ENCODE results near the gene PNPLA7.

The PNPLA7 gene

DNA sequence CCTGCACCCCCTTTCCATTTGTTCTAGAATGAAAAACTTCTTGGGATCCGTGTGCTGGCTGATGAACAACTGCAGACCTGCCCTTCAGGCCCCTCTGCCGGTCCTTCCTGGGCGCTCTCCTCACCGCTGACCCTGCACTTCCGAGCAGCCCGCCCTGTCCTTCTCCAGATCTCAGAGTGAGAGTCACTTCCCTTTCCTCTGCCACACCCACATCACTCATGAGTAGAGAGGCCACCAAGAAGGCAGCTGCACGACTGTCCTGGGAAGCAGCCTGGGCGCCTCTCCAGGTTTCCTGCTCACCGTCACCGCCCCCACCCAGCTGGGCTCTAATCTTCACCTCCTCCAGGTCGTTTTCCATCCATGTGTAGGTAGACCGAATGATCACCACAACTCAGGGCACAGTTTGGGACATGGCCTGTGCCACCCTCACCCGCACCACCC lies 56.1 kb downstream of the PNPLA7 start:
- no peak for DNase-seq (ENCODE audit: low spot score)

DNA sequence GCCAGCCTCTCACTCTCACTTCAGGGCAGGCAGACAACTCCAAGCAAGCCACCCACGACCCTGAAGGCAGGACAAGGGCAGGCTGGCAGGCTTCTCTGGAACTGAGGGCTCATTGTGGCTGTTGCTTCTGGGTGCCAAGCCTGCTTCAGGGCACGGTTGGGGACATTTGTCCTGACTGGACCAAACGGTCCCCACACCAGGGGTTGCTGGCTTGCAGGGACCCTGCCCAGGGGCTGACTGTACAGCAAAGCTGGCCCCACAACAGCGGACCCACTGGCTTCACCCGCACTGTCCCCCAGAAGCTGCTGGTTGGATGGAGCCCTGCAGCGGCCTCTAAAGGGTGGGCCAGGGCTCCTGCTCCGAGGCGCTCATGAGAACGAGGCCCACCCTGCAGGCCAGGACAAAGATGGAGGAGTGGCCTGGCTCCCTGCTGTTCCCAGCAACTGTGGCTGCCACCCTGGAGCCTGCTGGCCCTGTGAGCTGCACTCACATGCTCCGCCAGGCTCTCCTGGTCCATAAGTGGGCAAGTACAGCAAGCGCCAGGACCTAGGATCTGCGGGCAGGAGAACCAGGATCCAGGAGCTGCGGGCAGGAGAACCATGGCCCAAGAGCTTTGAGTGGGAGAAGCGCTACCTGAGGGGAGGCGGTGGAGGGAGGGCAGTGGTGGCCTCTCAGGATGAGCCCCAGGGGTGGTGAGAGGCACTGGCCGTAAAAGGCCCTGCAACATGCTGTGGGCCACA lies 56.7 kb downstream of the PNPLA7 start:
- DNase-seq (ENCODE audit: low spot score): no peak

DNA sequence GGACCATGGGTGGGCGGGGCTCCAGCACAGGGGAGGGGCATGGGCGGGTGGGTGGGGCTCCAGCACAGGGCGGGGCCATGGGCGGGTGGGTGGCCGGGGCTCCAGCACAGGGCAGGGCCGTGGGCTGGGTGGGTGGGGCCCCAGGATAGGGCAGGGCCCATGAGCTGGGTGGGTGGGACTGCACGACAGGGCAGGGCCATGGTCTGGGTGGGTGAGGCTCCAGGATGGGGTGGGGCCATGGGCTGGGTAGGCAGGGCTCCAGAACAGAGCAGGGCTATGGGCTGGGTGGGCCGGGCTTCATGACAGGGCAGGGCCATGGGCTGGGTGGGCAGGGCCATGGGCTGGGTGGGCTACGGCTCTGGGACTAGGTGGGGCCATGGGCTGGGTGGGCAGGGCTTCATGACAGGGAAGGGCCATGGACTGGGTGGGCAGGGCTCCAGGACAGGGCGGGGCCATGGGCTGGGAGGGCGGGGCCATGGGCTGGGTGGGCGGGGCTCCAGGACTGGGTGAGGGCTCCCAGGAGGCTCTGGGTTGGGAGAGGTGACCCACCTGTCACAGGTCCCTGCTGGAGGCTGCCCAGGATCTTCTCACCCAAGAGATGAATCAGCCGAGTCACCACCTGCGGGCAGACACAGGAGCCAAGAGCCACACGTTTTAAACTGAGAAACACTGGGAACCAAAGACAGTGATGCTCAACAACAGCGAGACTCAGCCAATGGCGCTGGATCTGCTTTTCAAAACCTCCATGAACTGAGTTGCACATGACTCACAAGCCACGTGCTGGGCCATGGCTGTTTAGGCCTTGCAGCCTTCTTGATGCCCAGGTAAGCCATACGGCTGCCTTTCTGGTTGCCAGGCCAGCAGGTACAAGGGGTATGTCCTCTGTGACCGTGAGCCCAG lies 57.5 kb downstream of the PNPLA7 start:
- DNase-seq (ENCODE audit: low spot score): no peak

DNA sequence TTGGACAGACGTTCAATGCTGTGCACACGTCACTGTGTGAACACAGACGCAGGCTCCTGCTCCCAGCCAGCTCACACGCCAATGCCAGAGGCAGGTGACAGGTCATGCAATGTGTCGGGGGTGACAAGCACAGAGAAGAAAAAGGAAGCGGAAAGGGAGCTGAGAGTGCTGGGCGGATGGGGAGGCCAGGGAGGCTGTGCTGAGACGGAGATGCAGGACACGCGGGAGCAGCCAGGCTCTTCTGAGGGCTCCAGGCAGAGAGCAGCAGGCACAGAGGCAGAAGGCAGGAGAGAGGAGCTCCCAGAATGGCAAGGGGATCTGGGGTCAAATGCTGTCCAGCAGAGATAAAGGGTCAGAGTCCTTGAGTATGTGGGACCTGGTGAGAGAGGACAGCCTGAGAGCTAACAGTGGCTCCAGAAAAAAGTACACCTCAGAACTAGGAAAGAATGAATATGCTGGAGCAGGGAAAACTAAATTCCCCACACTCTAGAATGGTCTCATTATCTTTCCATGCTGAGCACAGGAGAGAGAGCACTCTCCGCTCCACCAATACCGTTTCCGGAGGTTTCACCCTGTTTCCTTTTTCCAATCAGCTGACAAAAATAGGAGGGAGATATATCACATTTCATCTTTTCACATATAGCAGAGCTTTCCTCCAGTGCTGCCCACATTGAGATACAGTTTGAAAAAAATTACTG lies 58.3 kb downstream of the PNPLA7 start:
- DNase-seq (ENCODE audit: low spot score): no peak

DNA sequence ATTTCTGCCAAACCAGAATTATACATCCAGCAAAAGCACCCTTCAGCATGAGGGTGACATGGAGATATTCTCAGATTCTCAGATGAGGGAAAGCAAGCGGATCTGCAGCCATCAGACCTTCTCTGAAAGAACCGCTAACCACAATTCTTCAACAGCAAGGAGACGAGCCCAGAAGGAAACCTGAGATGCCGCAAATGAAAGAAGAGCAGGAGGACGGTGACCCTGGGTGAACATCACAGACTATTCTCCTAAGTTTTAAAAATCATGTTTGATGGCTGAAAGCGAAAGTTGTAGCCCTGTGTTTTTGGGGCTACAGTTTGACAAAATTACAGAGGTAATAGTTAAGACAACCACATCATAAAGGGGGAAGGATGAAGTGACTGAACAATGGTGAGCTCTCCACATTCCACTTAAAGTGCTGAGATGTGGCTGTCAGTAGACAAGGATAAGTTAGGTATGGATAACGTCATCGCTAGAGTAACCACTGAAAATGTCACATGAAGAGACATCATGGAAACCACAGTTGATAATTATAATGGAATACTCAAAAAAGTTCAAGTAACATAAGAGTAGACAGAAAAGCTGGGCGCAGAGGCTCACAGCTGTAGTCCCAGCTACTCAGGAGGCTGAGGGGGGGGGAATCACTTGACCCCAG lies 59.5 kb downstream of the PNPLA7 start:
- DNase-seq (ENCODE audit: low spot score): no peak

DNA sequence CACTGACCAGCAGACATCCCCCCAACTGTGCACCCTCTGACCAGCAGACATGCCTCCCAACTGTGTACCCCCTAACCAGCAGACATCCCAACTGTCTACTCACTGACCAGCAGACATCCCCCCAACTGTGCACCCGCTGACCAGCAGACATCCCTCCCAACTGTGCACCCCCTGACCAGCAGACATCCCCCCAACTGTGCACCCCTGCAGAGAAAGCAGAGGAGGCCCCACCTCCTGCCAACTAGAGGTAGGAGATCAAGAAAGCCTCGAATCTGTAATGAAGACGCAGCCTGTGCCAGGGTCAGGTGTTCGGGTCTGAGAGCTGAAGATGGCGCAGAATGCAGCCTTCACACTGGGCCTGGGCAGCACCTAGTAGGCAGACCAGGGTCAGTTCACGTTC lies 61.3 kb downstream of the PNPLA7 start:
- no peak for DNase-seq (ENCODE audit: low spot score)

DNA sequence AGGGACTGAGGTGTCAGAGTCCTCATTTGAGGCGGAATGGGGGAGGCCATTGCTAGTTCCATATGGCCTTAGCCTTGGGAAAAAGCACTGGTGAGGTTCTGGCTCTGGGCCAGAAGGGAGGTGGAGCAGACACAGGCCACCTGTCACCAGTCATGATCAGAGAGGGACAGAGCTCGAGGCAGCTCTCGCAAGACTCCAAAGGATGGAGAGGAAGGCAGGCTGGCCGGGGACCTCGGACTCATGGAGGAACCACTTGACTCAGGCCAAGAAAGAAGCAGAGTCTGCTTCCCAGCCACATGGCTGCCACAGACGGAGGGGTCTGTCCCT lies 61.9 kb downstream of the PNPLA7 start:
- no peak for DNase-seq (ENCODE audit: low spot score)

DNA sequence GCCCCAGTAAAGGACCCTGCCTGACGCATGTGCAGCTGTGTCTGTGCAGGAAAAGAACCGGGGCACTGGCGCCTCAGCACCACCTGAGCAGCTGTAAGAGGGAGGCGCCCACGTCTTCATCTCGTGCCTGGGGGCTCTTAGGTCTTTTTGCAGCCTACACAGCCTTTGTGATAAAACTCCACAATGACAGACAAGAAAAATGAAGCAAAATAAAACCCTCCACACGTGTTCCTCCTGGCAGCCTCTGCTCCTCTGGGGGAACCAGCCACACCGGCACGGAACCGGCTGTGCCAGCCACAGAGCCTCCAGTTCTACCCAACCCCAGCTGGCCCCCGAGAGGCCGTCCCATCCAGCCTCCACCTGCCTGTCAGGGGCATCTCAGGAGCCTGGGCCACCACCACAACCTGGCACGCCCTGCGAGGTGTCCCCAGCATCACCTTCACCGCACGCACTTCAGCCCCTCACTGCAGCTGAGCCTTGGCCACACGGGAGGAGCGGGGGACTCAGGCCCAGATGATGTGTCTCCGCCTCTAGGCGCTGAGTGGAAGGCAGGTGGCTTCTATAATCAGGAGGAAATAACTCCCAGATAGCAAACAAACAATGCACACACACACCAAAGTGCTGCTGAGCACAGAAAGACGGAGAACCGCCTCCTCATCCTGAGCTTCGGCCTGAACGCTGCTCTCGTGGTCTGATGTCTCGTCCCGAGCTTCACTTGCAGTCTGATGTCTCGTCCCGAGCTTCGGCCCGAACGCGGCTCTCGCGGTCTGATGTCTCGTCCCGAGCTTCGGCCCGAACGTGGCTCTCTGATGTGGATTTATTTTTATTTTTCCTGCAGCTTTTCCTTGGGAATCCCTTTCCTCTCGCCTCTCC lies 62.5 kb downstream of the PNPLA7 start:
- DNase-seq (ENCODE audit: low spot score): no peak

DNA sequence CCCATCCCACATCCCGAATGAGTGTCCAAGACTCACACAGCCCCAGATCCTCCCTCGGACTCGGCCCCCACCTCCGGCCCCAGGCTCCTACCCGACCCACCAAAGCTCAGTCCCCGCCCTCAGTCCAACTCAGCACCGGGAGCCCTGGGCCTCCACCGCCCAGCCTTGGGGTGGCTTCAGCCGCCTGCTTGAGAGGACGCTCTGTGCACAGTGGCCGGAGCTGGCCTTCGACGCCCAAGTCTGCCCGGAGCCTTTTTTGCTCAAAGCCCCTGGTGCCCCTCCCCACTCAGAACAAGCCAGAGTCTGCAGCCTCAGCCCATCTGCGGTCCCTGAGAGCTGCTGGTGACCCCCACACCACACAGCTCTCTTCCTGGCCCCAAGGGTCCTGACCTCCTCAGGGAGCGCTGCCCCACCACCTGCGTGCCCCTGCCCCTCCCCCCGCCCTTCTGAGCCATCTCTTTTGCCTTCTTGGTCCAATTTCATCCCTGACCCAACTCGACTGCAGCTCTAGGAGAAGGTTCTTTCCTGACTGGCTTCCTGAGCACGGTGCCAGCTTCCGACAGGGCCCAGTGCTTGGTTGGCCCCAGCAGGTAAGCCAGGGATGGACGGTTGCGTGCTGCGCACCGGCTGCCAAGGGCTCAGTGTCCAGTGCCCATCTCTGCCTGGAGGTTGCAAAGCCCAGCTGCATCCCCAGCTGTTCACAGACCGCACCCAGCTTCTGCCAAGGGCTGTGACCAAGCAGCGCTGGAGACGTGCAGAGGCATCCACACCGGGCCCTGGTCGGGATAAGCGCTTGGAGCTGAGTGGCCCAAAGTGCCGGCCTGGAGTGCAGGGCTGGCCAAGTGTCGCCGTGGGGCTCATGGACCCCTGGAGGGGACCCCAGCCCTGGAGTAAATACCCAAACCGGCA lies 63.4 kb downstream of the PNPLA7 start:
- no peak for DNase-seq (ENCODE audit: low spot score)

DNA sequence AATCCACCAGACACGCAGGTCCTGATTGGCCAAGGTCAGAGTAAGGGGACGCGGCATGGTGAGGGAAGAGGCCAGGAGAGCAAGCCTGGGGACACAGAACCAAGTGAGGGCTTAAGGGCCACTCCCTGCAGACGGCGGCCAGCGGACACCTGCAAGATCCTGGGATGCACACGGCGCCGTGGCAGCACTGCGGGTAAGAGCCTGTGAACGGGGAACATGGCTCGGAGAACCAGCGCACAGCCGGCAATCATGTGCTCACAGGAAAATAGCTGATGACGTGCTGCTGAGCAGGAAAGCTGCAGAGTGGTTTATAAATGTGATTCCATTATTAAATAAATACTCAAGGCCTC lies 64.1 kb downstream of the PNPLA7 start:
- no peak for DNase-seq (ENCODE audit: low spot score)

DNA sequence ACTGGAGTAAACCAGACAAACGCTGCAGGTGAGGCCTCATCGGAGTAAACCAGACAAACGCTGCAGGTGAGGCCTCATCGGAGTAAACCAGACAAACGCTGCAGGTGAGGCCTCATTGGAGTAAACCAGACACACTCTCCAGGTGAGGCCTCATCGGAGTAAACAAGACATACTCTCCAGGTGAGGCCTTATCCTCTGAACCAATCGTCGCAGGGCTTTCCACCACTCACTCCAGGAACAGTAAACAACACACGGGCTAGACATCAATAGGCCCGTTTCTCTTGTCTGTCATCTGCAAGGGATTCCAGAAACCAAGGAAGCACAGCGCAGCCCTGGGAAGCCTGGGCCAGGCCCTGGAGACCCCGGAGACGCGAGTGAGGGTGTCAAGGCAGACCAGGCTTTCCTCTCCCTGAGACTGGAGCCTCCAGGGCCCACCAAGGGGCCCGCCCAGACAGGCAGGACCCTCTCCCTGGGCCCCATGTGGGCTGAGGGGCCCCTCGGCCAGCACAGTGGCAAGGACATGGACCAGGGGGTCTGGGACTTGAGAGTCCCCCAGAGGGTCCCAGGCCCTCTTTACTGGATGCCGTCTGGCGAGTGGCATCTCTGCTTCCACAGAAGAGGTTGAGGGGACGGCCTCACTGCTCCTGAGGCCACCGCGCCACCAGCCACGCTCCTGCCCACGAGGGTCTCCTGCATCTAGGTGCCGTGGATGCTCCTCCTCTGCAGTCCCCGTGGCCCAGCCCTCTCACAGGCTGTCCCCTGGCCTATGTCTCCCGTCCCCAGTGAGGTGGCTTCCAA lies 64.7 kb downstream of the PNPLA7 start:
- DNase-seq (ENCODE audit: low spot score): no peak

DNA sequence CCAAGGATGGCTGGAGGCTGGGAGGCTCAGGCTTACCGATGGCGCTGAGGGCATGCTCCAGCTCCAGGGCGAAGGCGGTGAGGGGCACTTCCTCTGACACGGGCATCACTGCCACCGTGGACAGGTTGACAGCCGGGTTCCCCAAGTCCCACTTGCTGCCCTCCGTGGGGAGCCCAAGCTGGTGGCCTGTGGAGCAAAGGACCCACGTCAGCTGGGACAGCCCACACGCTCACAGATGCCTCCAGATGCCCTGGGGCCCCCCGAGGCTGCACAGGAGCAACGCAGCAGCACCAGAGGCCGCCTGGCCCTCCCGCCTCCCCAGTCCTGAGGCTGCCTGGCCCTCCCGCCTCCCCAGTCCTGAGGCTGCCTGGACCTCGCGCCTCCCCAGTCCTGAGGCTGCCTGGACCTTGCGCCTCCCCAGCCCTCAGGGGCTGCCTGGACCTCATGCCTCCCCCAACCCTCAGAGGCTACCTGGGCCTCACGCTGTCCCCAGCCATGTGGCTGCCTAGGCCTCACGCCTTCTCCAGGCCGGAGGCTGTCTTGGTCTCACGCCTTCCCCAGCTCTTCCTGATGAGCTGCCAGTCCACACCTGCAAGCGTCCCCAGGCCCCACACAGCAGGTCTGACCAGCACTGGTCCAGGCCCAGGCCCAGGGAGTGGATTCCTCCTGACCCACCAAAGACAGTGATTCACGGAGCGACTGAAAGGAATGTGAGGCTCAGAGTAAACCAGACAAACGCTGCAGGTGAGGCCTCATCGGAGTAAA lies 65.5 kb downstream of the PNPLA7 start:
- no peak for DNase-seq (ENCODE audit: low spot score)

DNA sequence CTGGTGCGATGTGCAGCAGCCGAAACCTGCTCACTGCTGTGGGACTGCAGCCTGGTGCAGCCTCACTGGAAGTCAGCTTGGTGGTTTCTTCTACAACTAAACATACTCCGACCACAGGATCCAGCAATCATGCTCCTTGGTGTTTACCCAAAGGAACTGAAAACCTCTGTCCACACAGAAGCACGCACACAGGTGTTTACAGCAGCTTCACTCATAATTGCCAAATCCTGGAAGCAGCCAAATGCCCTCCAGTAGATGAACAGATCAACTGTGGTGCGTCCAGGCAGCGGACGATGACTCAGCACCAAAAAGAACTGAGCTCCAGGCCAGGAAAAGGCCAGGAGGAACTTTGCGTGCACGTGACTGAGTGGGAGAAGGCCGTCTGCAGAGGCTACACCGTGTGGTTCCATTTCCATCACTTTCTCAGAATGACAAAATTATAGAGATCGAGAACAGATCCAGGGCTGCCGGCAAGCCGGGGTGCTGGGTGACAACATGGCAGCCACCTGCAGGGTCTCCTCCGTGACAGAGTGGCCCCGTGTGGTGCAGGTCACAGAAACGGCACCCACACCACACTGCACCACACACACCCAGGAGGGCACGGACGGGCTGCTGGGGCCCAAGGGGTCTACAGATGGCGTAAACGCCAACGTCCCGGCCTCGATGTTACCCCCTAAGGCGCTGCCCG lies 68.0 kb downstream of the PNPLA7 start:
- no peak for DNase-seq (ENCODE audit: low spot score)

DNA sequence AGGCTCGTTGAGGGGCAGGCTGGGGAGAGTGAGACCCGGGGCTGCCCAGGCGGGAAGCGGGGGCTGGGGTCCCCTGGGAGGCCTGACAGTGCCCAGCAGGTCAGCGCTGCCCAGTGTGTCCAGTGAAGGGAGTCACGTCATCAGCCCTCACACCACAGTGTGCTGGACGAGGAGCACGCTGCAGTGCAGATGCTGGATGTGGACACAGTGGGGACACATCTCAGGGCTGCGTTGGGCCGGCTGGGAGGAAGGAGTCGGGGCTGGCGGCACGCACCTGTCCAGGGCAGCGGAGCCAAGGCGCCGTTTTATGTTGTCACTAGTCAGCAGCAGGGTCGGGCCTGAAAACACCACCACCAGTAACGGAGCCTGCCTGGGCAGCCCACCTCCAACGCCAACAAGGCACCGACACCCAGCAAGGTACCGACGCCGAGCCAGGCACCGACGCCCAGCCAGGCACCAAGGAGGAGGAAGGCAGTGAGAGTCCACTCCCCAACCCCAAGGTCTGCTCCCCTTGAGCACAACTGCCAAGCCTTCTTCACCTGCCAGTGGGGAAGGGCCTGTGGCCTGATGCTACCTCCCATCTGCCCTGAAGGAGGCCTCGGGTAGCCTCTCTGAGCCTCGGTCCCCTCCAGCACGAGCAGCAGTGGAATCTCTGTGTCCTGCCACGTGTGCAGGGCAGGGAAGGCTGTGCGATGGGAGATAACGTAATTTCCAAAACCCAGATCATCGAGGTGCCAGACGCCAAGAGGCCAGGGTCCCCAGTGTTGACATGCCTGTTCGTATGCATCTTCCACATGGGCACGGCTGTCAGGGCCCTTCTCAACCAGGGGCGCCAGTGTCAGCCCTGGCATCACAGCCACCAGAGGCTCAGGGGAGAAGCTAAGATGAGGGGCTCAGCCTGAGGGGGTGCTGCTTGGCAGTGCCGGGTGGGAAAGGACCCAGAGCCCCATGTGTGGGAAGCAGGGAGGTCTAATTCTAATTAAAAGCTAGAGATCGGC lies 69.2 kb downstream of the PNPLA7 start:
- DNase-seq (ENCODE audit: low spot score): no peak

DNA sequence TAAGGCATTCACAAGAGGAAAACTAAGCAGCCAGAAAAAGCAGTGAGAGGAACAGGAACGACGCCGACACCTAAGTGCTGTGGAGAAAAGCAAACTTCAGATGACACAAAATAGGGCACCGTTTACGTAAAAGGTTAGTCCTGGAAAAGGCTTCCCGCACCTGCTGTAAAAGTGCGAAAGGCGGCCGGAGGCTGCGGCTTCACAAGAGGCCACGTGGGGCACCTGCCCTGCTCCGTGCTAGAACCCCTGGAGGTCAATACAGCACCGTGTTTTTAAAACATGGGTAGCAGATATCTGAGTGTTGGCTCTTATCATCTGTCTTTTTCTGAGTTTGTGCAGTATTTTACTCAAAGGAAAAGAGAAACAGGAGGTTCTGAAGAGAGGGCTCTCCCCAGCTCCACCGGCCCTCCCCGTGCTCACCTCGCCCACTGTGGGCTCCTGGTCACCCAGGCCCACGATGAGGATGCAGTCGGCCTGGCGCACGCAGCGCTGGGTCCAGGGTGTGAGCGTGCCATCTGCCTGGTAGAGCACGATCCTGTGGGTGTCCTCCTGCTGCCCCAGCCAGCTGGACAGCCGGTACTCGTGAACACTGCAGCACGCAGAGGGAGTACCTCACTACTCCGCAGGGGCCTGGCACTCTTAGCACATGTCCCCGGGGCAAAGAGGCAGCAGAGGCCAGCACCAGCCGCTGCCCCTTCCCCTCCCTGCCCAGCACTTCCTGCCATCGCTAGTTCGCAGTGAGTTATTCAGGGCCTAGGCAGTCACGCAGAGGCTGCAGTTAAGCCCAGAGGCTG lies 70.1 kb downstream of the PNPLA7 start:
- no peak for DNase-seq (ENCODE audit: low spot score)

Data from activated CD4-positive, alpha-beta T cell treated with anti-CD3 and anti-CD28 coated beads, Interleukin-2, Interleukin-4, amounts not matched to agents 100 ng/mL and 50 ng/mL, durations not matched to agents 16 hours and 8 hours (primary cell).